Left cardiac atrium (tissue), 4 donors: Measurements from ENCODE around the gene PPP1R9B. TPM values are rescaled to one million over a fixed set of nuclear protein-coding genes. Genes with fewer than 3 reads are reported as not detected.
A peak's percentile ranks its signal among the peaks of the same experiment; 100 is the strongest.

Experiments used
- ATAC-seq, 2 donors: fragments of 200-7000 bp; cut with Tn5 transposase; one replicate each; pipeline ENCODE4 v1.9.1; 2020; ENCODE audit warnings: mild to moderate bottlenecking in 2 of 2, moderate library complexity in 2 of 2
- DNase-seq: peaks from one replicate; pipeline ENCODE4 v3.0.0-alpha.2; 2020
- intact Hi-C, 2 donors: fragments of 100-400 bp; cut with DNase I; formaldehyde crosslinking; loops; one replicate each; pipeline versions ENCODE4 v1.14.1 to v1.15.1; 2022 to 2023
- total RNA-seq, 2 donors: library from RNA; stranded (reverse); fragmentation: NEBNext Ultra II Directional; extraction: Animal tissue kit (Norgen Biotek cat#: 25700); gene quantifications; one replicate each; pipeline ENCODE4 v1.2.1, GENCODE V29; 2021
- donor health status: DM: no; HTN: yes; CAD: no.
- donor health status: DM: no; HTN: yes; CAD: no; lungs with severe emphysema.
- donor health status: DM: yes; HTN: yes; CAD: no.
- donor health status: Dilated cardiomyopathy.

Gene PPP1R9B
- total RNA-seq, 2 donors from 2014 or later = 35.8 to 43.4 TPM

DNA sequence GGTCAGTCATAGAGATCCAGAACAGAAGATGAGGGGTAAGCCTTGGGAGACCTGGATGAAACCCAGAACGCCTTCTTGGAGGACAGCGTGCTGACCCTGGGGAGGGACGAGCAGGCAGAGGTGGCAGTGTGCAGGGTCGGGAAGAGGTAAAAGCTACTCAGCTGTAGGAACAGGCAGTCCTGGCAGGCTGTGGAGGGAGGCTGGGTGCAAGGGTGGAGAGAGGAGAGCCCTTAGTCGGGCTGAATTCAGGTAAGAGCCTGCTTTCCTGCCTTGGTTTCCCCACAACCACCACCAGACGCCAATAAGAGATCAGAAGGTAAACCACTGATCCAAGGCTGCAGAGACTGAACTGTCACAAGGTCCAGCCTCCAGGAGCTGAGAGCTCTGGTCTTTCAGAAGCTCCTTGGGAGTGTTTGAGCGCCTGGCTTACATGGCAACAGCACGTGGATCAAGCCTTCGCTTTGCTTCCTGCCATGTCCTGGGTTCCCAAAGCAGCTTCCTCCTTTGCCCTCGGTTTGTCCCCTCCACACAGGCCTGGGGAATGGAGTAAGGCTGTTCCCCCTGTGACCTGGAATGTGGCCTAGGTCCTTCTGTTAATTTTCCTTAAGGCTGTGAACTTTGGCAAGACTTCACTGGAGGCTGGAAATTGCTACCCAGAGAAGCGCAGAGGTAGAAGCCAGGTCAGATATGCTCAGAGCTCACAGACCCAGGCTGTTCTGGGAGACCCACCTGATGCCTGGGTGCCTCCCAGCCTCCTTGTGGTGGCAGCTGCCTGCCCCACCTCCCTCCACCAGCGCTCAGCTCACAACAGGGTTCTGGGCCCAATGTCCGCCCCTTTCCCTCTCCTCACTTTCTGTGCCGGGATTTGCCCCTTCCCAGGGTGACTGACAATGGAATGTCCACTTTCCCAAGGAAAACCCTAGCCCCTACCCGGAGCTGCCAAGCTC lies 59.2 kb downstream of the PPP1R9B start:
- intact Hi-C loops = loop anchor here (2.0 to 5.0 kb wide), 3 partner anchors 34 to 206 kb away; partner anchors contain the start of gene ITGA3 (in 1 of the 2)
- DNase-seq = no peak
- ATAC-seq = no peak

DNA sequence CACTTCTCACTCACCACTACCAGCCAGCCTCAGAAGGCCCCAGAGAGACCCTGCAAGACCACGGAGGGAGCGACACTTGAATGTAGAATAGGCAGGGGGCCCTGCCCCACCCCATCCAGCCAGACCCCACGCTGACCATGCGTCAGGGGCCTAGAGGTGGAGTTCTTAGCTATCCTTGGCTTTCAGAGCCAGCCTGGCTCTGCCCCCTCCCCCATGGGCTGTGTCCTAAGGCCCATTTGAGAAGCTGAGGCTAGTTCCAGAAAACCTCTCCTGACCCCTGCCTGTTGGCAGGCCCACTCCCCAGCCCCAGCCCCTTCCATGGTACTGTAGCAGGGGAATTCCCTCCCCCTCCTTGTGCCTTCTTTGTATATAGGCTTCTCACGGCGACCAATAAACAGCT lies 60.4 kb downstream of the PPP1R9B start:
- no peak for DNase-seq
- intact Hi-C loops = loop anchor here (2.0 to 5.0 kb wide), 3 partner anchors 33 to 207 kb away; partner anchors contain the start of gene ITGA3 (in 1 of the 2)
- no peak for ATAC-seq

DNA sequence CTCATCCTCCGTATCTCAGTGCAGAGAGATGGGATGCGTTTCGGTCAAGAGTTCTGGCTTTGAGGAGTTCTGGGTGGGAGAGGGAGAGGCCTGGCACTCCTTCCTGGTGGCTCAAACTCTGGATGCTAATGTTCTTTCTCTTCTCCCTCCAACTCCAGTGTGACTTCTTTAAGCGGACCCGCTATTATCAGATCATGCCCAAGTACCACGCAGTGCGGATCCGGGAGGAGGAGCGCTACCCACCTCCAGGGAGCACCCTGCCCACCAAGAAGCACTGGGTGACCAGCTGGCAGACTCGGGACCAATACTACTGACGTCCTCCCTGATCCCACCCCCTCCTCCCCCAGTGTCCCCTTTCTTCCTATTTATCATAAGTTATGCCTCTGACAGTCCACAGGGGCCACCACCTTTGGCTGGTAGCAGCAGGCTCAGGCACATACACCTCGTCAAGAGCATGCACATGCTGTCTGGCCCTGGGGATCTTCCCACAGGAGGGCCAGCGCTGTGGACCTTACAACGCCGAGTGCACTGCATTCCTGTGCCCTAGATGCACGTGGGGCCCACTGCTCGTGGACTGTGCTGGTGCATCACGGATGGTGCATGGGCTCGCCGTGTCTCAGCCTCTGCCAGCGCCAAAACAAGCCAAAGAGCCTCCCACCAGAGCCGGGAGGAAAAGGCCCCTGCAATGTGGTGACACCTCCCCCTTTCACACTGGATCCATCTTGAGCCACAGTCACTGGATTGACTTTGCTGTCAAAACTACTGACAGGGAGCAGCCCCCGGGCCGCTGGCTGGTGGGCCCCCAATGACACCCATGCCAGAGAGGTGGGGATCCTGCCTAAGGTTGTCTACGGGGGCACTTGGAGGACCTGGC lies 61.3 kb downstream of the PPP1R9B start:
- no peak for DNase-seq
- intact Hi-C loops = no loop called here
- ATAC-seq = no peak

DNA sequence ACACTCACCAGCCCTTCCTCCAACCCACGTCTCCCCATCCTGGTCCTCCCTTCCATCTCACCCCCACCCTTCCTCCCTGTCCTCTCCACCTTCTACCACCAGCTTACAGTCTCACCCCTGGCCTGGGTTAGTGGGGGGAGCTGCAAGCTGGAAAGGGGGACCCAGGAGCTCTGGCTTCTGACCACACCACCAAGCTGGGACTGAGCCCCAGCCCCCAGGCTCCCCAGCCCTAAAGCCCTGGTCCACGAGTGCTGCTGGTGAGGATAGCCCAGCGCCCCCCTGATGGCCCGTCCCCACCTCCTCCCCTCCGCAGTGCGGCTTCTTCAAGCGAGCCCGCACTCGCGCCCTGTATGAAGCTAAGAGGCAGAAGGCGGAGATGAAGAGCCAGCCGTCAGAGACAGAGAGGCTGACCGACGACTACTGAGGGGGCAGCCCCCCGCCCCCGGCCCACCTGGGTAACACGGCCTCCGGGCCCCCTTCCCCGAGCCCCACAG lies 62.5 kb downstream of the PPP1R9B start:
- ATAC-seq = peak; percentile 9 to 10
- intact Hi-C loops = loop anchor here in 1 of 2 donors (1.0 kb wide), 1 partner anchor 62 kb away; no protein-coding TSS in a partner anchor

DNA sequence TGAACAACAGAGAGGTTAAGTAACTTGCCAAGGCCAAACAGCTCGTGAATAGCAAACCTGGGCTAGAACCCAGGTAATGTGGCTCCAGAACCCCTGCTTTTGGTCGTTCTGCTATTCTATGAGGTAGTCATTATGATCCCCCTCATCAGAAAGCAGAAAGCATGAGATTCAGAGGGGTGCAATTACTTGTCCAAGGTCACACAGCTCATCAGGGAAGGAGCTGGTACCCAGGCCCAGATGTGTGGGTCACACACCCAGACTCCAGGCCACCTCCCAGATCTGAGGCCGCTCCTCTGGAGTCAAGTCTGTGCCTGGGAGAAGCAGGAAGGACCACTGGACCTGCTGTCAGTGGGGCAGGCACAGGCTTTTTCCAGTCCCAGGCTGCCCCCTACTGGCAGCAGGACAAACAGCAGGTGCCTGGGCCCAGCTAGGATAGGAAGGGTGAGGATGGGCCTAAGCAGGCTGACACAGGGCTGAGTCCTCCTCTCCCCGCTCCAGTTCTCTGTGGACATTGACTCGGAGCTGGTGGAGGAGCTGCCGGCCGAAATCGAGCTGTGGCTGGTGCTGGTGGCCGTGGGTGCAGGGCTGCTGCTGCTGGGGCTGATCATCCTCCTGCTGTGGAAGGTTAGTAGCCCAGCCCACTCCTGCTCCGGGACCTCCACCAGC lies 63.1 kb downstream of the PPP1R9B start:
- intact Hi-C loops = loop anchor here in 1 of 2 donors (1.0 kb wide), 1 partner anchor 61 kb away; no protein-coding TSS in a partner anchor
- DNase-seq (peak; percentile 79), ATAC-seq (peak; percentile 87 to 90)

More for the DNA sequence above, 62.5 kb downstream of the PPP1R9B start:
- no peak for DNase-seq

Other genes starting within 250 kb of the PPP1R9B start
- under 1 TPM; 0.13 to 0.27 TPM for gene DLX4, start 181.5 kb downstream of the PPP1R9B start, total RNA-seq
- gene DLX3, start 155.5 kb downstream of the PPP1R9B start, total RNA-seq = under 1 TPM in 1 of 2 donors, not detected in 1; 0.16 TPM
- 10 to 100 TPM; 26.5 to 35.9 TPM for gene ITGA3, start 94.6 kb downstream of the PPP1R9B start, total RNA-seq
- gene PDK2, start 55.3 kb downstream of the PPP1R9B start, total RNA-seq = 100 to 1,000 TPM; 156 to 203 TPM
- 1 to 10 TPM; 1.6 to 2.1 TPM for gene SAMD14, start 20.5 kb downstream of the PPP1R9B start, total RNA-seq
- gene SGCA, start 15.3 kb upstream of the PPP1R9B start, total RNA-seq = 100 to 1,000 TPM in 1 of 2 donors, 10 to 100 TPM in 1; 96.3 to 131 TPM
- gene COL1A1, start 51.0 kb upstream of the PPP1R9B start, total RNA-seq = 100 to 1,000 TPM; 106 to 151 TPM
- gene TMEM92, start 123.8 kb upstream of the PPP1R9B start, total RNA-seq = under 1 TPM; 0.10 to 0.65 TPM
- gene XYLT2, start 195.4 kb upstream of the PPP1R9B start, total RNA-seq = 10 to 100 TPM; 13.6 to 17.3 TPM
- gene MRPL27, start 222.5 kb upstream of the PPP1R9B start, total RNA-seq = 10 to 100 TPM; 68.6 to 78.5 TPM
- gene EME1, start 222.6 kb upstream of the PPP1R9B start, total RNA-seq = 1 to 10 TPM in 1 of 2 donors, under 1 TPM in 1; 0.24 to 1.3 TPM
- gene LRRC59, start 246.8 kb upstream of the PPP1R9B start, total RNA-seq = 10 to 100 TPM; 35.3 to 70.5 TPM